GM12878 (cell line): ENCODE data around the gene TNFRSF6B. TPM values are rescaled to one million over a fixed set of nuclear protein-coding genes. Genes with fewer than 3 reads are reported as not detected.

Source experiments
- ATAC-seq: fragments of 200-7000 bp; cut with Tn5 transposase; 3 replicates; pipeline ENCODE4 v1.9.1; 2020; ENCODE audit warnings: mild to moderate bottlenecking, moderate library complexity
- BruUV-seq: library from RNA; stranded (reverse); fragments of 400-500 nt; replicated peaks from 2 replicates; lab custom pipeline; 2021; lab: Mats Ljungman, UMichigan
- CTCF ChIA-PET: fragments of 300-600 bp; sonication (Branson Sonifier 250); formaldehyde crosslinking; extraction: SDS; loops from one replicate; lab custom pipeline; 2021; ENCODE audit warnings: inconsistent platforms; lab: Yijun Ruan, JAX
- POLR2A ChIA-PET: fragments of 350-600 bp; formaldehyde crosslinking; extraction: SDS; loops from one replicate; lab custom pipeline; 2021; ENCODE audit warnings: inconsistent platforms; lab: Charles Lee
- RAD21 ChIA-PET: fragments of 300-600 bp; sonication (Branson Sonifier 250); formaldehyde crosslinking; loops from one replicate; lab custom pipeline; 2023; ENCODE audit warnings: antibody characterized with exemption; ENCODE audit not compliant: unreplicated experiment; lab: Charles Lee
- SMC1A ChIA-PET: fragments of 300-600 bp; sonication (Branson Sonifier 250); formaldehyde crosslinking; loops from one replicate; lab custom pipeline; 2023; ENCODE audit not compliant: unreplicated experiment, uncharacterized antibody; lab: Charles Lee
- DNase-seq: peaks from one replicate; pipeline ENCODE4 v3.0.0-alpha.2; 2011; ENCODE audit warnings: low read depth, low spot score
- FAIRE-seq: peaks from 3 replicates; lab custom pipeline; 2011; peaks lifted over from hg19 to GRCh38; lab: Jason Lieb, UNC
- H2AFZ ChIP-seq: 2 replicates; pipeline ENCODE4 v1.6.0; 2011; ENCODE audit warnings: low read depth, low read length, control low read depth; ENCODE audit not compliant: control insufficient read depth
- H3K27ac ChIP-seq: 2 replicates; pipeline ENCODE4 v1.5.1; 2011; ENCODE audit warnings: control low read depth; ENCODE audit not compliant: control insufficient read depth, insufficient read depth
- H3K27me3 ChIP-seq, 2 experiments: replicated peaks in 1 of 2; 2 replicates each; pipeline versions ENCODE4 v1.6.0 to v1.6.1; 2011; ENCODE audit warnings: low read length in 1 of 2; ENCODE audit not compliant: control insufficient read depth in 2 of 2, insufficient read depth in 2 of 2
- H3K36me3 ChIP-seq, 2 experiments: 2 replicates each; pipeline ENCODE4 v1.5.1; 2011; ENCODE audit warnings: low read length in 1 of 2; ENCODE audit not compliant: control insufficient read depth in 2 of 2, insufficient read depth in 2 of 2
- H3K4me1 ChIP-seq: 2 replicates; pipeline ENCODE4 v1.6.1; 2011; ENCODE audit warnings: mild to moderate bottlenecking, low read length, moderate library complexity, mixed read lengths; ENCODE audit not compliant: control insufficient read depth, insufficient read depth
- H3K4me2 ChIP-seq: 2 replicates; pipeline ENCODE4 v1.6.0; 2011; ENCODE audit warnings: control low read depth; ENCODE audit not compliant: control insufficient read depth, insufficient read depth
- H3K4me3 ChIP-seq: fragments of 200-600 bp; sonication (generic); 2 replicates; pipeline ENCODE4 v1.5.1; 2016
- H3K79me2 ChIP-seq: 2 replicates; pipeline ENCODE4 v1.6.0; 2011; ENCODE audit warnings: low read length; ENCODE audit not compliant: control insufficient read depth, insufficient read depth
- H3K9ac ChIP-seq: 2 replicates; pipeline ENCODE4 v1.8.0; 2011; ENCODE audit warnings: low read length, control low read depth, mixed read lengths; ENCODE audit not compliant: control insufficient read depth, insufficient read depth
- H3K9me3 ChIP-seq: replicated peaks from 3 replicates; pipeline ENCODE4 v1.5.1; 2011; ENCODE audit warnings: mild to moderate bottlenecking, low read length; ENCODE audit not compliant: control insufficient read depth, insufficient read depth
- H4K20me1 ChIP-seq: 2 replicates; pipeline ENCODE4 v1.6.0; 2011; ENCODE audit not compliant: control insufficient read depth, insufficient read depth
- BHLHE40 ChIP-seq, 2 experiments: fragments of 450-650 bp in 1 of 2; IDR thresholded peaks; 2 replicates each; pipeline ENCODE4 v1.6.1; 2011 to 2017; ENCODE audit warnings: low read depth in 2 of 2, borderline replicate concordance in 1 of 2, improper control_type of control experiment in 1 of 2, low read length in 1 of 2, mild to moderate bottlenecking in 1 of 2
- CHD4 ChIP-seq: fragments of 200-600 bp; sonication (generic); IDR thresholded peaks from 2 replicates; pipeline ENCODE4 v1.6.1; 2016; ENCODE audit warnings: mild to moderate bottlenecking
- LARP7 ChIP-seq: fragments of 450-650 bp; IDR thresholded peaks from 2 replicates; pipeline ENCODE4 v1.6.1; 2017; ENCODE audit warnings: mild to moderate bottlenecking
- MTA3 ChIP-seq: IDR thresholded peaks from 2 replicates; pipeline ENCODE4 v1.6.1; 2012; ENCODE audit warnings: low read length, inconsistent platforms, borderline replicate concordance
- MYB ChIP-seq: fragments of 150-350 bp; IDR thresholded peaks from 2 replicates; pipeline ENCODE4 v1.6.1; 2014; ENCODE audit warnings: mild to moderate bottlenecking, low read depth, low read length, borderline replicate concordance
- MYC ChIP-seq: IDR thresholded peaks from 2 replicates; pipeline ENCODE4 v1.6.1; 2011; ENCODE audit warnings: mild to moderate bottlenecking, low read length, moderate library complexity, inconsistent platforms; ENCODE audit not compliant: insufficient read depth, insufficient replicate concordance, insufficient read length, severe bottlenecking
- PML ChIP-seq: IDR thresholded peaks from 2 replicates; pipeline ENCODE4 v1.6.1; 2012; ENCODE audit warnings: low read length, inconsistent platforms
- POLR2AphosphoS2 ChIP-seq: IDR thresholded peaks from 2 replicates; pipeline ENCODE4 v1.6.1; 2011; ENCODE audit warnings: low read depth, mild to moderate bottlenecking, low read length, improper control_type of control experiment, moderate library complexity
- SKIL ChIP-seq: fragments of 450-650 bp; IDR thresholded peaks from 2 replicates; pipeline ENCODE4 v1.6.1; 2017; ENCODE audit warnings: mild to moderate bottlenecking, low read depth, inconsistent platforms; ENCODE audit not compliant: poor library complexity, severe bottlenecking
- STAT3 ChIP-seq: IDR thresholded peaks from 2 replicates; pipeline ENCODE4 v1.6.1; 2011; ENCODE audit warnings: low read depth, low read length, improper control_type of control experiment
- WRNIP1 ChIP-seq: IDR thresholded peaks from 2 replicates; pipeline ENCODE4 v1.6.1; 2011; ENCODE audit warnings: low read depth, low read length, improper control_type of control experiment, borderline replicate concordance
- YBX1 ChIP-seq: fragments of 450-650 bp; IDR thresholded peaks from 2 replicates; pipeline ENCODE4 v1.6.1; 2016; ENCODE audit warnings: antibody characterized with exemption
- ZSCAN29 ChIP-seq: fragments of 450-650 bp; IDR thresholded peaks from 2 replicates; pipeline ENCODE4 v1.6.1; 2017; ENCODE audit warnings: mild to moderate bottlenecking, moderate library complexity
- WGBS: methylation state at CpG from one replicate; pipeline ENCODE4 v1.1.6; 2016; ENCODE audit warnings: low lambda C conversion rate; ENCODE audit not compliant: insufficient replicate concordance, insufficient coverage; ENCODE audit errors: missing lambda C conversion rate; 5-methylcytosine and 5-hydroxymethylcytosine counted together
- in situ Hi-C: fragments of 300-500 bp; cut with MboI; formaldehyde crosslinking; loops from 9 replicates; pipeline ENCODE4 v1.14.3; 2018; ENCODE audit warnings: mixed read lengths
- intact Hi-C: fragments of 100-400 bp; cut with micrococcal nuclease; formaldehyde crosslinking; loops from one replicate; pipeline ENCODE4 v1.14.2; 2022; ENCODE audit not compliant: unreplicated experiment
- polyA plus RNA-seq, 11 experiments: library from polyadenylated mRNA; depleted of rRNA in 4 of 11; unstranded in 6 of 11; stranded (reverse) in 5 of 11; fragments of >200 nt; fragmentation: Nextera tagmentation in 4 of 11; fragmentation: Illumina TruSeq in 1 of 11; extraction: Ambion mirVana in 4 of 11; extraction: Trizol in 1 of 11; gene quantifications; 1 replicate in 1 of 11; 2 replicates in 10 of 11; pipeline versions ENCODE4 v1.2.1 to v1.2.3, GENCODE V29; 2011 to 2016; ENCODE audit warnings: inconsistent platforms in 2 of 11, missing spikeins in 2 of 11, low read depth in 1 of 11
- total RNA-seq, 4 experiments: library from RNA; depleted of rRNA in 3 of 4; stranded (reverse); fragments of >200 nt in 3 of 4; fragmentation: Illumina TruSeq in 1 of 4; extraction: Trizol in 1 of 4; gene quantifications; 2 replicates each; pipeline versions ENCODE4 v1.2.1 to v1.2.3, GENCODE V29; 2013 to 2021
- TF ChIP-seq, protein P1 (sequence below): IDR thresholded peaks from 2 replicates; pipeline ENCODE4 v1.6.1; 2012; ENCODE audit warnings: low read depth, low read length, improper control_type of control experiment

TNFRSF6B gene
- total and polyA plus RNA-seq, 10 of the 15 experiments (the other 5 are each of a cell fraction or from before 2014, with no cell fraction given) = 0.67 to 2.2 (median 1.8) TPM; not detected in 7

GRCh38 chr20:63675681-63676368 lies 20.6 kb upstream of the TNFRSF6B start:
- ChIA-PET CTCF (no interaction called here), SMC1A (no interaction called here), RAD21 (no interaction called here), POLR2A (no interaction called here)
- Histone ChIP-seq H3K9me3 (no peaks in the 10 kb centered on the region), H3K36me3 (peaks cover 1 to 4% of the 10 kb centered on the region in 2 experiments; a peak in 2 of 4 replicates), H3K4me2 (no peak overlapping the region), H3K4me3 (no peak overlapping the region), H3K27me3 (no peaks in the 10 kb centered on the region), H3K27ac (no peak overlapping the region), H3K9ac (no peak overlapping the region), H3K79me2 (no peaks in the 10 kb centered on the region), H4K20me1 (no peaks in the 10 kb centered on the region), H3K4me1 (no peaks in the 10 kb centered on the region), H2AFZ (no peak overlapping the region)
- ATAC-seq (no peak), DNase-seq (no peak), FAIRE-seq (no peak)
- intact Hi-C loops = no loop called here
- BruUV-seq = no TSS peak
- TF ChIP-seq MYC = no peak
- TF ChIP-seq MYB = no peak
- TF ChIP-seq WRNIP1 = no peak
- no peak for TF ChIP-seq ZSCAN29
- TF ChIP-seq MTA3 = no peak
- TF ChIP-seq YBX1 = no peak
- TF ChIP-seq CHD4 = no peak
- TF ChIP-seq LARP7 = no peak
- no peak for TF ChIP-seq PML
- TF ChIP-seq POLR2AphosphoS2 = no peak
- no peak for TF ChIP-seq STAT3
- no peak for TF ChIP-seq SKIL
- TF ChIP-seq, protein P1, sequence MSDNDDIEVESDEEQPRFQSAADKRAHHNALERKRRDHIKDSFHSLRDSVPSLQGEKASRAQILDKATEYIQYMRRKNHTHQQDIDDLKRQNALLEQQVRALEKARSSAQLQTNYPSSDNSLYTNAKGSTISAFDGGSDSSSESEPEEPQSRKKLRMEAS = no peak
- TF ChIP-seq BHLHE40 (IDR thresholded peaks at IDR 0.05; ENCODE audit: borderline replicate concordance in 1 of 2, low read depth in 2 of 2, low read length in 1 of 2) = no peak
- WGBS = 96% methylated on average over 20 of the region's 20 CpGs
- in situ Hi-C loops = no loop called here
